Stimulated activated CD4-positive, alpha-beta T cell treated with anti-CD3 and anti-CD28 coated beads, Interleukin-2, amount 100 ng/mL, for 24 hours (primary cell): ENCODE measurements around the gene NAT16.
"Not testable (repeated sequence)": the region's sequence is repeated elsewhere in the genome, so short reads cannot be mapped to it uniquely, and the experiment has no call there.

ENCODE experiments used
- DNase-seq, 2 donors: peaks; one replicate each; pipeline ENCODE4 v3.0.0-alpha.2; 2020

Gene NAT16

GRCh38 chr7:101156866-101157589, 23.1 kb downstream of the NAT16 start:
- DNase-seq = no peak

- no peak for DNase-seq
These were observed 23.8 kb downstream of the NAT16 start for GRCh38 chr7:101156277-101156676.

- DNase-seq = no peak
These were observed 24.8 kb downstream of the NAT16 start for GRCh38 chr7:101155303-101155702.

- no peak for DNase-seq
These were observed 25.4 kb downstream of the NAT16 start for GRCh38 chr7:101154693-101155102.

- DNase-seq = peak; percentile 89 to 94
These were observed 26.0 kb downstream of the NAT16 start, which contains the start of gene AP1S1 for GRCh38 chr7:101153969-101154692. Gene AP1S1, plus strand, starts transcription at chr7:101154476. Its CDS starts 39 bp downstream, at chr7:101154515.

- DNase-seq = no peak
These were observed 28.0 kb downstream of the NAT16 start for GRCh38 chr7:101151908-101152651.

- DNase-seq = no peak
These were observed 39.2 kb downstream of the NAT16 start for GRCh38 chr7:101140746-101141382.

GRCh38 chr7:101140339-101140699, 39.8 kb downstream of the NAT16 start:
- DNase-seq = no peak

GRCh38 chr7:101138213-101138870, 41.8 kb downstream of the NAT16 start:
- peak; percentile 86 to 89 for DNase-seq

- DNase-seq = no peak
These were observed 42.4 kb downstream of the NAT16 start for GRCh38 chr7:101137651-101138212.

- DNase-seq = no peak
These were observed 45.6 kb downstream of the NAT16 start for GRCh38 chr7:101134399-101134980.

- no peak for DNase-seq
These were observed 46.3 kb downstream of the NAT16 start for GRCh38 chr7:101133621-101134398.

GRCh38 chr7:101132626-101133600, 47.2 kb downstream of the NAT16 start:
- not testable (repeated sequence) for DNase-seq

GRCh38 chr7:101129603-101130117, 50.4 kb downstream of the NAT16 start:
- DNase-seq = no peak

- no peak for DNase-seq
These were observed 51.9 kb downstream of the NAT16 start for GRCh38 chr7:101128040-101128834.

GRCh38 chr7:101127460-101128039, 52.5 kb downstream of the NAT16 start:
- no peak for DNase-seq

- peak; percentile 32 to 41 for DNase-seq
These were observed 53.2 kb downstream of the NAT16 start, which contains the start of gene SERPINE1 for GRCh38 chr7:101126651-101127459. Gene SERPINE1, plus strand, starts transcription at chr7:101127104. Its CDS starts 1,290 bp downstream, at chr7:101128394.
